HG03045 (cell line): ENCODE results near the gene SLC38A1.
"Not testable (repeated sequence)": the region's sequence is repeated elsewhere in the genome, so short reads cannot be mapped to it uniquely, and the experiment has no call there.

Experiments used
- ATAC-seq: cut with Tn5 transposase; IDR thresholded peaks from one replicate; pipeline ENCODE4 v1.9.1; 2021; ENCODE audit warnings: mild to moderate bottlenecking, moderate library complexity; ENCODE audit not compliant: unreplicated experiment

The SLC38A1 gene

GRCh38 chr12:46177025-46177424 lies 91.8 kb downstream of the SLC38A1 start:
- no peak for ATAC-seq

- ATAC-seq = no peak
Measured at GRCh38 chr12:46174919-46175318, 93.9 kb downstream of the SLC38A1 start.

- ATAC-seq = peak; percentile 39
Measured at GRCh38 chr12:46174061-46174662, 94.7 kb downstream of the SLC38A1 start.

GRCh38 chr12:46168426-46168825 lies 100.4 kb downstream of the SLC38A1 start:
- no peak for ATAC-seq

GRCh38 chr12:46167412-46167811 lies 101.4 kb downstream of the SLC38A1 start:
- no peak for ATAC-seq

- ATAC-seq = no peak
Measured at GRCh38 chr12:46165191-46165590, 103.7 kb downstream of the SLC38A1 start.

GRCh38 chr12:46164186-46164761 lies 104.6 kb downstream of the SLC38A1 start:
- no peak for ATAC-seq

GRCh38 chr12:46162549-46163076 lies 106.2 kb downstream of the SLC38A1 start:
- not testable (repeated sequence) for ATAC-seq

GRCh38 chr12:46160981-46161690 lies 107.7 kb downstream of the SLC38A1 start:
- ATAC-seq = no peak

- ATAC-seq = no peak
Measured at GRCh38 chr12:46160101-46160980, 108.5 kb downstream of the SLC38A1 start.

GRCh38 chr12:46159309-46159901 lies 109.4 kb downstream of the SLC38A1 start:
- ATAC-seq = no peak

- no peak for ATAC-seq
Measured at GRCh38 chr12:46158501-46158900, 110.3 kb downstream of the SLC38A1 start.

GRCh38 chr12:46154221-46154985 lies 114.4 kb downstream of the SLC38A1 start:
- no peak for ATAC-seq

- ATAC-seq = no peak
Measured at GRCh38 chr12:46153268-46153872, 115.5 kb downstream of the SLC38A1 start.

- ATAC-seq = no peak
Measured at GRCh38 chr12:46152456-46152855, 116.4 kb downstream of the SLC38A1 start.

GRCh38 chr12:46150735-46151134 lies 118.1 kb downstream of the SLC38A1 start:
- ATAC-seq = no peak

GRCh38 chr12:46149905-46150304 lies 118.9 kb downstream of the SLC38A1 start:
- ATAC-seq = no peak

- no peak for ATAC-seq
Measured at GRCh38 chr12:46149079-46149464, 119.8 kb downstream of the SLC38A1 start.

- no peak for ATAC-seq
Measured at GRCh38 chr12:46148327-46149078, 120.3 kb downstream of the SLC38A1 start.
